Measurements from ENCODE around the gene MAPT.
"Not testable (repeated sequence)": the region's sequence is repeated elsewhere in the genome, so short reads cannot be mapped to it uniquely, and the experiment has no call there.

Gene MAPT

GRCh38 chr17:45955326-45955725 lies 61.0 kb downstream of the MAPT start:
- H3K36me3 ChIP-seq (ENCODE audit: control insufficient read depth, low read length), result no peaks in the 10 kb centered on the region
- H3K27ac ChIP-seq (ENCODE audit: low read depth, low read length), result no peak overlapping the region
- no peaks in the 10 kb centered on the region for H3K9me2 ChIP-seq (replicated peaks; ENCODE audit: control insufficient read depth, low read length)
- no peaks in the 10 kb centered on the region for H3K79me2 ChIP-seq (ENCODE audit: control insufficient read depth, low read length)
- no peaks in the 10 kb centered on the region for H3K4me1 ChIP-seq (ENCODE audit: control insufficient read depth, low read length)
- H3F3A ChIP-seq (ENCODE audit: control insufficient read depth, insufficient read depth), result no peaks in the 10 kb centered on the region
- H3K9me3 ChIP-seq (ENCODE audit: control insufficient read depth, insufficient read depth, low read length), result no peaks in the 10 kb centered on the region
- H4K20me1 ChIP-seq (ENCODE audit: control insufficient read depth, insufficient read depth, low read depth, low read length), result no peaks in the 10 kb centered on the region; the same call in 1 of the 2 replicates
- no peak overlapping the region for H3K4me2 ChIP-seq (ENCODE audit: low read length)
- peaks cover 19% of the 10 kb centered on the region for H3K27me3 ChIP-seq (ENCODE audit: control insufficient read depth, low read length)
- TF ChIP-seq CTCF (IDR thresholded peaks at IDR 0.05; ENCODE audit: low read depth, low read length, poor library complexity, severe bottlenecking), result no peak
- no peak for TF ChIP-seq EZH2phosphoT487 (IDR thresholded peaks at IDR 0.05; ENCODE audit: borderline replicate concordance, low read length)
- no peak overlapping the region for H3K4me3 ChIP-seq (ENCODE audit: low read length)

GRCh38 chr17:45956090-45956489 lies 61.7 kb downstream of the MAPT start:
- TF ChIP-seq CTCF (IDR thresholded peaks at IDR 0.05; ENCODE audit: low read depth, low read length, poor library complexity, severe bottlenecking) (no peak), EZH2phosphoT487 (IDR thresholded peaks at IDR 0.05; ENCODE audit: borderline replicate concordance, low read length) (no peak)
- Histone ChIP-seq H3K9me3 (ENCODE audit: control insufficient read depth, insufficient read depth, low read length) (no peaks in the 10 kb centered on the region), H3K79me2 (ENCODE audit: control insufficient read depth, low read length) (no peaks in the 10 kb centered on the region), H3K36me3 (ENCODE audit: control insufficient read depth, low read length) (no peaks in the 10 kb centered on the region), H3K27ac (ENCODE audit: low read depth, low read length) (no peak overlapping the region), H3K9me2 (replicated peaks; ENCODE audit: control insufficient read depth, low read length) (no peaks in the 10 kb centered on the region), H3K4me1 (ENCODE audit: control insufficient read depth, low read length) (no peaks in the 10 kb centered on the region), H3K4me2 (ENCODE audit: low read length) (no peak overlapping the region), H3F3A (ENCODE audit: control insufficient read depth, insufficient read depth) (no peaks in the 10 kb centered on the region), H3K27me3 (ENCODE audit: control insufficient read depth, low read length) (peaks cover 15% of the 10 kb centered on the region), H4K20me1 (ENCODE audit: control insufficient read depth, insufficient read depth, low read depth, low read length) (no peaks in the 10 kb centered on the region; the same call in 1 of the 2 replicates), H3K4me3 (ENCODE audit: low read length) (no peak overlapping the region)

- H3K79me2 ChIP-seq (ENCODE audit: control insufficient read depth, low read length); H4K20me1 ChIP-seq (ENCODE audit: control insufficient read depth, insufficient read depth, low read depth, low read length); H3F3A ChIP-seq (ENCODE audit: control insufficient read depth, insufficient read depth); H3K4me3 ChIP-seq (ENCODE audit: low read length); H3K27me3 ChIP-seq (ENCODE audit: control insufficient read depth, low read length); H3K36me3 ChIP-seq (ENCODE audit: control insufficient read depth, low read length); H3K9me2 ChIP-seq (replicated peaks; ENCODE audit: control insufficient read depth, low read length); H3K9me3 ChIP-seq (ENCODE audit: control insufficient read depth, insufficient read depth, low read length); H3K4me1 ChIP-seq (ENCODE audit: control insufficient read depth, low read length); H3K27ac ChIP-seq (ENCODE audit: low read depth, low read length); H3K4me2 ChIP-seq (ENCODE audit: low read length): not testable (repeated sequence)
Observed at GRCh38 chr17:45956746-45957145, 62.4 kb downstream of the MAPT start.

GRCh38 chr17:45958307-45958706 lies 64.0 kb downstream of the MAPT start:
- H3K4me2 ChIP-seq (ENCODE audit: low read length), result no peak overlapping the region
- no peaks in the 10 kb centered on the region for H3K9me2 ChIP-seq (replicated peaks; ENCODE audit: control insufficient read depth, low read length)
- no peaks in the 10 kb centered on the region for H3K4me1 ChIP-seq (ENCODE audit: control insufficient read depth, low read length)
- H3K9me3 ChIP-seq (ENCODE audit: control insufficient read depth, insufficient read depth, low read length), result no peaks in the 10 kb centered on the region
- no peak overlapping the region for H3K4me3 ChIP-seq (ENCODE audit: low read length)
- no peak overlapping the region for H3K27ac ChIP-seq (ENCODE audit: low read depth, low read length)
- no peaks in the 10 kb centered on the region for H3K36me3 ChIP-seq (ENCODE audit: control insufficient read depth, low read length)
- TF ChIP-seq EZH2phosphoT487 (IDR thresholded peaks at IDR 0.05; ENCODE audit: borderline replicate concordance, low read length), result no peak
- no peaks in the 10 kb centered on the region for H3F3A ChIP-seq (ENCODE audit: control insufficient read depth, insufficient read depth)
- no peaks in the 10 kb centered on the region for H4K20me1 ChIP-seq (ENCODE audit: control insufficient read depth, insufficient read depth, low read depth, low read length)
- H3K27me3 ChIP-seq (ENCODE audit: control insufficient read depth, low read length), result no peaks in the 10 kb centered on the region
- no peaks in the 10 kb centered on the region for H3K79me2 ChIP-seq (ENCODE audit: control insufficient read depth, low read length)
